ENCODE measurements around the gene CD248.
A peak's percentile ranks its signal among the peaks of the same experiment; 100 is the strongest.
"Not testable (repeated sequence)": the region's sequence is repeated elsewhere in the genome, so short reads cannot be mapped to it uniquely, and the experiment has no call there.

CD248 gene

DNA sequence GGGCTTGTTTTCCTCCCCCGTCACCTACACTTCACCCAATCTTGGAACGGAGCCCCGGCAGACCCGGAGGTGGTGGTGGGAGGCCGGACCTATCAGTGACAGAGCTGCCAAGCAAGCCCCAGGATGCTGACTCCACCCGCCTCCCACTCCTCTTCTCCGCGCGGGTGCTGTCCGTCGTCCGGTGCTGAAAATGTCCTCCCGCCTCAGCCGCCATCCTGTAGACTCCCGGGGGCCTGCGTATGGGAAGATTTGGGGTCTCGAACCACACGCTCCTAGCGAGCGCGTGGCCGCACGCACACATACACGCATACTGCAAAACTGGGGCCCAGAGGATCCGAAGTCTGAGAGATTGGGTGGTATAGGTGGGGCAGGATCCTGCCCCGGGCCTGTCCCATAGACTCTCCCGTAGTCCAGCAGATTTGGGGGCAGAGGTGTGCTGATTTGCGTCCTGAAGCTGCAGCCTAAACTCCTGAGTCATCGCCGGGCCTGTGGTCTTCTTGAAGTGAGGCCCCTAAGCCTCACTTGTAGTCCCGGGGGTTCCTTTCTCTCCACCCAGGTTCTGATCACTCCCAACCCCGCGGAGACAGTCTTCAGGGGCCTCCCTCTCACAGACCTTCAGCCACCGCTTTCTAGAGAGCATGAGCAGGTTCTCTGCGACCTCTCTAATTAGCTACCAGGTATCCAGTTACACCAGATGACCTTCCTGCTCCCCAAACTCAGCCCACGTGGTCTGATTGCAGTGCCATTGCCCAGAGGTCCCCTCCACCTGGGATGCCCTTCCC, 27.1 kb downstream of the CD248 start:
- DNase-seq (ENCODE audit: low spot score) = peak; percentile 74

DNA sequence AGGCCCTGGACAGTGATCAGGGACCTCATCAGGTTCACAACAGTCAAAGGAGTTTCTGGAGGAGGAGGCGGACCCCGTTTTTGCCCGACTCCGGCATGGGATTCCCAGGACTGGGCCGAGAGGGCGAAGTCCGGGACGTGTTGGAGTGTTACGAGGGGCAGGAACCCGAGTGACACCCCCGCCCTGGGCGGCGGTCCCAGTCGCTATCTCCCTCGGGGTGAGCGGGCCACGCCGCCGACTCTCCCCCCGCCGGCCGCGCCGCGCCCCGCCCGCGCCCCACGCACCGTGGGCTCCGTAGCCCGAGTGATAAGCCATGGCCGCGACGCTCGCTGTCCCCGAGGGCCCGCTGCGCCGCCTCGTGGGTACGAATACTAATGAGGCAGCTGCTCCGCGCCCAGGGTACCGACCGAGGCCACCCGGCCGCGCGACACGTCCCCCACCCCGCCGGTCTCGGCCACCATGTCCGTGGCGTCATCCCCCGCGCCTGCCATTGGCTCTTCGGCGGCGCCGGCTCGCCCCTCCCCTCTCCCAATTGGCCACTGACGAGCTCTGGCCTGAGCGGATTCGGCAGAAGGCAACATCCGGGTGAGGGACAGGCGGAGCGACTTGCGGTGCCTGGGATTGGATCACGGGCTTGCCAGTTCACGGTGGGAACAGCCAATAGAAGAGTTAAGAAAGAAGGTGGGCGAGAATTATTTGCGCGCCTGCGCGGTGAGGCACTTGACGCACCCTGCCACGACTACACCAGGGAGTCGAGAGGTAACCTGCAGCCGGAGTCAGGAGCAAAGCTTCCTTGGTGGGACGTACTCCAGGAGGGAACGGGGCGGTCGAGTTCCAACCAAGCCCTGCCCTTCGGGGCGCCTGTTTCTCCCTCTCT, 27.9 kb downstream of the CD248 start, which contains the start of gene YIF1A:
YIF1A (minus strand) TSS at position 473 of the 877 bp plus-strand sequence; CDS start at position 315, 158 bp downstream.
- peak; percentile 99 for DNase-seq (ENCODE audit: low spot score)

- peak; percentile 16 for DNase-seq (ENCODE audit: low spot score)
Observed at GRCh38 chr11:66287889-66288670, 28.8 kb downstream of the CD248 start.

DNA sequence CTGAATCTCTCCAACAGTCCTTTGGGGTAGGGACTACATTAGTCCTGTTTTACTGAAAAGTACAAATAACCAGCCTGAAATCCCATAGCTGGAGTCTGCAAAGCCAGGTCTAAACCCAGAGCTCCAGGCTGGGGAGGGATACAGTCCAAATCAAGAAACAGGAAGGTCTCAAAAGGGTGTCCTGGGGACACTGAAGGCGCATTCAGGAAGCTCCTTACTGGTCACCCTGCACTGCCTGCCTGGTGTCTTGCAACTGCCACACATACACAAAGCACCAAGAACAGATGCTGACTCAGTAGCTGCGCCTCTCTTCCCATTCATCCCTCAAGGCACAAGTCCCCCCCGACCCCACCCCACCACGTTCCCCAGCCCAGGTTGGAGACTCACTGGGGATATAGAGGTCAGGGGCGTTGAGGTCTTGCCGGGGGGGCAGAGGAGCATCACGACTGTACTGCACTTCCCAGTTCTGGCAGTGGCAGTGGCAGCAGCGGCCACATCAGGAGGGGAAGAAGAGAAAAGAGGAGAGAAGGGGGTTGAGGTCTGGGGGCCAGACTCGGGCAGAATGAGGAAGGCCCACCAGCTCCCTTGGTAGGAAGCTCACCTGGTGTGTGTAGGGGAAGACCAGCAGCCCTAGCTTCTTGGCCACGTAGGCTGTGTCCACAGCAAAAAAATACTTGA, 29.5 kb downstream of the CD248 start:
- no peak for DNase-seq (ENCODE audit: low spot score)

GRCh38 chr11:66286699-66287098, 30.1 kb downstream of the CD248 start:
- DNase-seq (ENCODE audit: low spot score) = no peak

DNA sequence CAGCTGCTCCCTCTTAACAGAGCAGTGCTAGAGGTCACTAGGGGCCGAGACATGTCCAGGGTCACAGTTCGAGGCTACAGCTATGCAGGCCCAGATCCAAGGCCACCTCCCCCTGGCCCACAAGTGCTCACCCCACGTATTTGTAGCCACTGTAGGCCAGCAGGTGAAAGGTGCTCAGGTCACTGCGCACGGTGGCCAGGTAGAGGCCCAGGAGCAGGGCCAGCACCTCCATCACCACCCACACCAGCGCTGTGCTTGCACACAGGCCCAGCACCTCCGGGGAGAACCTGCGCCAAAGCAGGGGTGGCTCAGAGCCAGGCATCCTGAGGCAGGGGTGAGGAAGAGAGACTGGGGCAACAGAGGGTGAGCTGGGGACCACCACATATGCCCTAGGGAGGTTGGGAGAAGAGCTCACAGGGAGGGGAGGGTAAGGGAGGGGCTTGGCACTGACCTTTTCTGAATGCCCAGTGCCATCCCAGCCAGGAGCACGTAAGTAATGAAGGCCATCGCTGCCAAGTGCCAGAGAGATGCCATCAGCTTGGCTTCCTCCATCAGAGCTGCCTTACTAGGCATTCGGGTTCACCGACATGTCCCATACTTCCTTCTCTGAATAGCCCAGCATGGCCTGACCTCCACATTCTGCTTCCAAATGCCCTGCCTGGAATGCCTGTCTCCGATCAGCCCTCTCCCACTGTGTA, 31.4 kb downstream of the CD248 start:
- no peak for DNase-seq (ENCODE audit: low spot score)

DNA sequence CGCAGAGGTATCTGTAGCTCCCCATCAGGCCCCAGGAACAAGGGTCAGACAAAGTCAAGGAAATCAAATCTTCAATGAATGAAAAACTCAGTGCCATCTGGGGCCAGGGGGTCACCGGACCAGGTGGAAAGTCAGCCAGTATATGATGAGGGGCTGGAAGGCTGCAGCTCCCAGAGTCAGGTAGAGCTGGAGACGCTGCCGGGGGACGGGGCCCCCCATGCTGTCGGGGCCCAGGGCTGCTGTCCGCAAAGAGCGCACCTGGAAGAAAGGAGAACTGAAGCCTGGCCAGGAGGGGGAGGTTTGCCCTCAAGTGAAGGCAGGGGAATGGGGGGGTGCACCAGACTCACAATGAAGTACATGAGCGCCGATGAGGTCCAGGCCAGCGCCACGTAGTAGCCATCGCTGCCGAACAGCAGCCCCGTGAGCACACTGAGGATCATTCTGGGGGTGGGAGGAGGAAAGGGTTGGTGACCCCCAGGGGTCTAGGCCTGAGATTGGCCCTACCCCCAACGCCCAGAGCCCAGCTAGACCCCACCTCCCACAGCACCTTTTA, 32.2 kb downstream of the CD248 start:
- DNase-seq (ENCODE audit: low spot score) = no peak

GRCh38 chr11:66283461-66284105, 33.3 kb downstream of the CD248 start:
- no peak for DNase-seq (ENCODE audit: low spot score)

- DNase-seq (ENCODE audit: low spot score) = peak; percentile 97
Observed at GRCh38 chr11:66282468-66283455, 34.1 kb downstream of the CD248 start.

GRCh38 chr11:66281776-66282467, 34.9 kb downstream of the CD248 start:
- DNase-seq (ENCODE audit: low spot score) = no peak

GRCh38 chr11:66281001-66281400, 35.8 kb downstream of the CD248 start:
- no peak for DNase-seq (ENCODE audit: low spot score)

- no peak for DNase-seq (ENCODE audit: low spot score)
Observed at GRCh38 chr11:66280428-66280827, 36.4 kb downstream of the CD248 start.

DNA sequence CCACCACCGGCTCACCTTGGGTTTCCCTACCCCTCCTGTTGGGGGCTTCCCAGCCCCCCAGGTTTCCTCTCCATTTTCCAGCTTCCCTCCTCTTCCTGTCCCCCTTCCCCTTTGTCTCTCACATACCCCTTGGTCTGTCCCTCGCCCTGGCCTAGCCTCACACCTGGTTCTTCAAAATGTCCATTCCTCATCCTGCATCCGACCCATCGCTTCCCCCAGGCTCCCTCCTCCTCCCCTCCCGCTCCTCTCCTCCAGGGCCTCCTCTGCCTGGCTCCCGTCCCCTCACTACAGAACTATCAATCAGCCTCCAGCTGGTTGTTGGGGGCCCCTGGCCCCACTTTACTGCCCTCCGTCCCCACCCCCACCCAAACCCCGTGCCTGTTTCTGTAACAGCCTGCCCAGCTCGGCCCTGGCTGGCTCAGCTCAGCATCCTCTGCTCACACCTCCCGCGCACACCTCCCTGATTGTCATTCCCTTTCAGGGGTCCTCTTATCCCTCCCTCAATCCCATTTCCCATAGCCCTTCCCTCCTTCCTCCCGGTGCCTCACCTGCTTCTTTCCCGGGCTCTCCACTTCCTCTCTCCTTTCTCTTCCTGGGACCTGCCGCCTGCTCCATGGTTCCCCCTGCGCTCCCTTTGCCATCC, 37.6 kb downstream of the CD248 start:
- DNase-seq (ENCODE audit: low spot score) = no peak

DNA sequence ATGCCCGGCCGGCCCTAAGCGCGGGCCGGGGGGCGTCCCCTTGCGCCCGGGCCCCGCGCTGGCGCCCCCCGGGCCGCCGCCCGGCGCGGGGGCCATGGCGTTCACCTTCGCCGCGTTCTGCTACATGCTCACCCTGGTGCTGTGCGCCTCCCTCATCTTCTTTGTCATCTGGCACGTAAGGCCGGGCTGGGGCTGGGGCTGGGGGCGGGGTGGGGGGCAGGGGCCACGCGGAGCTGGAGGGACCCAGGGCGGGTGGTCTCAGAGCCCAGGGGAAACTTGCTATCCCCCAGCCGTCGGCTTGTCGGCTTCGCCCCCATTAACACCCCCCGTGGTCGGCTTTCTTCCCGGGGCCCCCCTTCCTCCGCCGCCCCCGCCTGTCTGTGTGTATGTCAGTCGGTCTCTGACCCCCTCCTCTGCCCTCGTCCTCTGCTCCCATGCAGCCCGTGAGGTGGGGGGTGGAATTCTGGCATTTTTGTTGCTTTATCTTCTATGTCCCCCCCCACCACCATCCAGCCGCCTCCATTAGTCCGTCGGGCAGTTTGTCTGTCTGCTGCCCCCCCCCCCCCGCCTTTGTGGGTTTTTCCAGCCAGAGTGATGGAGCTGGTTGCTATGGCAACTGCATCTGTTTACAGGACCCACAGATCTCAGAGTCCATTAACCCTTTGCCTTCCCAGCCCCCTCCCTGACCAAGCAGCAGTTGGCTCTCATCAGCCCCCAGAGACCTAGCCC, 38.3 kb downstream of the CD248 start:
- DNase-seq (ENCODE audit: low spot score) = no peak

DNA sequence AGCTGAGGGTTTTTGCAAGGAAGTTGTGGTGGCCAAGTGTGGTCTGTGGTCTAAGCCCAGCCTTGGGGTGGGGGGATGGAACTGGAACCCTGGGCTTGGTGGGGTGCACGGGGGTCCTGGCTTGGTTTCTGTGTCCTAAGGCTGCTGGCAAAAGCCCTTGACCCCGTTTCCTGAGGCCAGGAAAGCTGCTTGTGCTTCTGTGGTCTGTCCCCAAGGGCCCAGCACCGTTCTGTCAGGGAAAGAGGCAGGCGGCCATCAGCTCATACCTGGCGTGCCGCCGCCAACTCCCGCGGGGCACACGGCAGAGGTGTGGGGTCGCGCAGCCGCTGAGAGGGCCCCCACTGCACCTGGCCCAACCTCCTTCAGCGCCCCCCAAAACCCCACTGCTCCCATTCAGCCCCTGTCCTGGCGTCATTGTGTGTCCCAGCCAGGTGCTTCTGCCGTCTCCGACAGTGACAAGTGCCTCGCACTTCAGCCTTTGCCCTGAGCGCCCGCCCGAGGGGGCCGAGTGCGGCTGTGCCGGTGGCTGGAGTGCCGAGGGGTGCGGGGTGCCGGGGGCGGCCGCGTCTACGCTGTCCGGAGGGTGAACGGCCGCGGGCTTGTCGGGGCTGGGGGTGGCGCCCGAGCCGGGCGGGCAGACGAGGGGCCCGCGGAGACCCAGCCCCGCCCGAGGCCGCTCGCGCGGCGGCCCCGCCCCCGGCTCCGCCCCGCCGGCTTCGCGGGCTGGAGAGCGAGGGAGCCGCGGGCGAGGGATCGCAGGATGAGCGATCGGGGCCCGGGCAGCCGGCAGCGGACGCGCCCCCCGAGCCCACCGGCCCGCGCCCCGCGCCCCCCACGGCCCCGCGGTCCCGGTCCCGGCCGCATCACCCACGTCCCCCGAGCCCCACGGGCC, 39.1 kb downstream of the CD248 start, which contains the start of gene CNIH2:
CNIH2 (plus strand) TSS at position 705 of the 892 bp plus-strand sequence. CDS start 282 bp downstream, outside the sequence.
- peak; percentile 70 for DNase-seq (ENCODE audit: low spot score)

DNA sequence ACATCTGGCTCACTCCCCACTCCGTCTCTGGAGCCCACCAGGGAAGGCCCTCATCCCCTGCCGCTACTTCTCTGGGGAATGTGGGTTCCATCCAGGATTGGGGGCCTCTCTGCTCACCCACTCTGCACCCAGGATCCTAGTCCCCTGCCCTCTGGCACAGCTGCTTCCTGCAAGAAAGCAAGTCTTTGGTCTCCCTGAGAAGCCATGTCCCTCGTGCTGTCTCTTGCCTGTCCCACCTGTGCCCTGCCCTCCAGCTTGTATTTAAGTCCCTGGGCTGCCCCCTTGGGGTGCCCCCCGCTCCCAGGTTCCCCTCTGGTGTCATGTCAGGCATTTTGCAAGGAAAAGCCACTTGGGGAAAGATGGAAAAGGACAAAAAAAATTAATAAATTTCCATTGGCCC, 39.8 kb downstream of the CD248 start:
- DNase-seq (ENCODE audit: low spot score) = not testable (repeated sequence)

Data from AG20443 (cell line).